Measurements from ENCODE around the gene ACHE. TPM values are rescaled to one million over a fixed set of nuclear protein-coding genes. Genes with fewer than 3 reads are reported as not detected.

The ACHE gene
- polyA plus RNA-seq, 1 of the 3 experiments (the other 2 are of a cell fraction) = 1.8 TPM

- no peak overlapping the region for H3K4me2 ChIP-seq
- 39% methylated on average over 5 of the region's 5 CpGs for WGBS (ENCODE audit: low lambda C conversion rate)
- no peaks in the 10 kb centered on the region for H3K36me3 ChIP-seq (replicated peaks in 1 of 2; ENCODE audit: control insufficient read depth in 1 of 2, insufficient read depth in 2 of 2, low read length in 1 of 2)
- no peaks in the 10 kb centered on the region for H3K9me3 ChIP-seq
- no peaks in the 10 kb centered on the region for H3K79me2 ChIP-seq (ENCODE audit: insufficient read depth)
- H3K4me3 ChIP-seq (ENCODE audit: low read depth in 2 of 2, low read length in 1 of 2) = no peak overlapping the region
- H3K27ac ChIP-seq (ENCODE audit: low read depth in 2 of 2, low read length in 1 of 2) = no peak overlapping the region
- H3K4me1 ChIP-seq (ENCODE audit: control insufficient read depth in 1 of 2, insufficient read depth in 2 of 2, low read depth in 1 of 2, low read length in 1 of 2) = peaks cover 0 to 2% of the 10 kb centered on the region in 2 experiments; a peak in 1 of 4 replicates
- no peak overlapping the region for H2AFZ ChIP-seq (ENCODE audit: low read depth)
- CTCF ChIA-PET = interaction anchor here (0.6 to 10.3 kb wide), 4 partner anchors 49 to 176 kb away, joined by 3 to 122 read pairs (median 14); no protein-coding TSS in a partner anchor
- H3K27me3 ChIP-seq (ENCODE audit: insufficient read depth) = peaks cover 61% of the 10 kb centered on the region
- POLR2A ChIA-PET = no interaction called here
- H3F3A ChIP-seq (replicated peaks; ENCODE audit: insufficient read depth) = no peaks in the 10 kb centered on the region
- H3K9ac ChIP-seq = no peak overlapping the region
- H4K20me1 ChIP-seq (ENCODE audit: insufficient read depth) = no peaks in the 10 kb centered on the region
- DNase-seq = no peak
- TF ChIP-seq MXI1 (IDR thresholded peaks at IDR 0.05; ENCODE audit: low read depth, low read length) (no peak), MEF2A (IDR thresholded peaks at IDR 0.05; ENCODE audit: borderline replicate concordance, low read depth) (no peak), POLR2AphosphoS5 (IDR thresholded peaks at IDR 0.05; ENCODE audit: low read depth, low read length) (no peak)
- no peaks in the 10 kb centered on the region for H3K9me2 ChIP-seq
Measured at GRCh38 chr7:100901921-100902332, 6.2 kb upstream of the ACHE start.

- Histone ChIP-seq H3K9me3 (no peaks in the 10 kb centered on the region), H3K4me2 (no peak overlapping the region), H3K4me3 (ENCODE audit: low read depth in 2 of 2, low read length in 1 of 2) (no peak overlapping the region), H3K36me3 (replicated peaks in 1 of 2; ENCODE audit: control insufficient read depth in 1 of 2, insufficient read depth in 2 of 2, low read length in 1 of 2) (no peaks in the 10 kb centered on the region), H3F3A (replicated peaks; ENCODE audit: insufficient read depth) (no peaks in the 10 kb centered on the region), H2AFZ (ENCODE audit: low read depth) (no peak overlapping the region), H3K27ac (ENCODE audit: low read depth in 2 of 2, low read length in 1 of 2) (no peak overlapping the region), H4K20me1 (ENCODE audit: insufficient read depth) (no peaks in the 10 kb centered on the region), H3K9ac (no peak overlapping the region), H3K4me1 (ENCODE audit: control insufficient read depth in 1 of 2, insufficient read depth in 2 of 2, low read depth in 1 of 2, low read length in 1 of 2) (peaks cover 0 to 9% of the 10 kb centered on the region in 2 experiments; a peak in 1 of 4 replicates), H3K79me2 (ENCODE audit: insufficient read depth) (no peaks in the 10 kb centered on the region), H3K27me3 (ENCODE audit: insufficient read depth) (peaks cover 68% of the 10 kb centered on the region), H3K9me2 (no peaks in the 10 kb centered on the region)
- ChIA-PET POLR2A (no interaction called here), CTCF (interaction anchor here (0.9 to 10.3 kb wide), 4 partner anchors 28 to 177 kb away, joined by 3 to 122 read pairs (median 14); no protein-coding TSS in a partner anchor)
- DNase-seq = no peak
- WGBS (ENCODE audit: low lambda C conversion rate) = 32% methylated on average over 2 of the region's 2 CpGs
- TF ChIP-seq RAD21 (IDR thresholded peaks at IDR 0.05; ENCODE audit: low read length) = no peak
- no peak for TF ChIP-seq FOXM1 (IDR thresholded peaks at IDR 0.05; ENCODE audit: low read depth)
- TF ChIP-seq EP300 (IDR thresholded peaks at IDR 0.05; ENCODE audit: borderline replicate concordance in 1 of 2, low read depth in 1 of 2, low read length in 1 of 2) = no peak
- TF ChIP-seq RFX5 (IDR thresholded peaks at IDR 0.05; ENCODE audit: low read length) = no peak
Measured at GRCh38 chr7:100900978-100901377, 5.3 kb upstream of the ACHE start.

GRCh38 chr7:100899432-100899831 is 3.7 kb upstream of the ACHE start:
- H3K79me2 ChIP-seq (ENCODE audit: insufficient read depth) = no peaks in the 10 kb centered on the region
- H3K4me1 ChIP-seq (ENCODE audit: control insufficient read depth in 1 of 2, insufficient read depth in 2 of 2, low read depth in 1 of 2, low read length in 1 of 2) = peaks cover 7 to 9% of the 10 kb centered on the region in 2 experiments; a peak in 2 of 4 replicates
- H2AFZ ChIP-seq (ENCODE audit: low read depth) = no peak overlapping the region
- ChIA-PET POLR2A (no interaction called here), CTCF (interaction anchor here (1.5 to 10.3 kb wide), 5 partner anchors 47 to 245 kb away, joined by 4 to 122 read pairs (median 6); partner anchors contain the start of gene SLC12A9)
- no peak for TF ChIP-seq IRF3 (IDR thresholded peaks at IDR 0.05; ENCODE audit: low read depth, low read length)
- no peak for TF ChIP-seq MXI1 (IDR thresholded peaks at IDR 0.05; ENCODE audit: low read depth, low read length)
- TF ChIP-seq MAX (IDR thresholded peaks at IDR 0.05; ENCODE audit: low read depth) = no peak
- no peak for TF ChIP-seq EZH2phosphoT487 (IDR thresholded peaks at IDR 0.05; ENCODE audit: borderline replicate concordance, low read depth)
- no peak for TF ChIP-seq YY1 (IDR thresholded peaks at IDR 0.05; ENCODE audit: low read depth)
- TF ChIP-seq RFX5 (IDR thresholded peaks at IDR 0.05; ENCODE audit: low read length) = no peak
- TF ChIP-seq CHD2 (IDR thresholded peaks at IDR 0.05; ENCODE audit: low read length, partially characterized antibody) = no peak
- TF ChIP-seq POLR2AphosphoS5 (IDR thresholded peaks at IDR 0.05; ENCODE audit: low read depth, low read length) = no peak
- no peak for TF ChIP-seq CTCF (IDR thresholded peaks at IDR 0.05)
- TF ChIP-seq ELF1 (IDR thresholded peaks at IDR 0.05) = no peak
- no peak for TF ChIP-seq EP300 (IDR thresholded peaks at IDR 0.05; ENCODE audit: borderline replicate concordance in 1 of 2, low read depth in 1 of 2, low read length in 1 of 2)
- no peak for TF ChIP-seq TEAD4 (IDR thresholded peaks at IDR 0.05; ENCODE audit: borderline replicate concordance, insufficient read depth)
- TF ChIP-seq RXRA (IDR thresholded peaks at IDR 0.05; ENCODE audit: borderline replicate concordance, low read depth) = no peak
- TF ChIP-seq NRF1 (IDR thresholded peaks at IDR 0.05; ENCODE audit: low read depth, low read length) = no peak
- H3K9me3 ChIP-seq = no peaks in the 10 kb centered on the region
- H3K9ac ChIP-seq = no peak overlapping the region
- no peaks in the 10 kb centered on the region for H3F3A ChIP-seq (replicated peaks; ENCODE audit: insufficient read depth)
- no peak overlapping the region for H3K27ac ChIP-seq (ENCODE audit: low read depth in 2 of 2, low read length in 1 of 2)
- H3K9me2 ChIP-seq = no peaks in the 10 kb centered on the region
- H3K4me3 ChIP-seq (ENCODE audit: low read depth in 2 of 2, low read length in 1 of 2) = no peak overlapping the region
- 52% methylated on average over 5 of the region's 5 CpGs for WGBS (ENCODE audit: low lambda C conversion rate)
- no peak for DNase-seq
- H3K27me3 ChIP-seq (ENCODE audit: insufficient read depth) = peaks cover 69% of the 10 kb centered on the region
- no peak overlapping the region for H3K4me2 ChIP-seq
- no peaks in the 10 kb centered on the region for H4K20me1 ChIP-seq (ENCODE audit: insufficient read depth)
- no peaks in the 10 kb centered on the region for H3K36me3 ChIP-seq (replicated peaks in 1 of 2; ENCODE audit: control insufficient read depth in 1 of 2, insufficient read depth in 2 of 2, low read length in 1 of 2)

Data from SK-N-SH (cell line).